ENCODE data around the gene EPS15. TPM values are rescaled to one million over a fixed set of nuclear protein-coding genes. Genes with fewer than 3 reads are reported as not detected.

Gene EPS15
- total and polyA plus RNA-seq, 2 experiments from 2014 or later, result 31.0 to 76.5 TPM

DNA sequence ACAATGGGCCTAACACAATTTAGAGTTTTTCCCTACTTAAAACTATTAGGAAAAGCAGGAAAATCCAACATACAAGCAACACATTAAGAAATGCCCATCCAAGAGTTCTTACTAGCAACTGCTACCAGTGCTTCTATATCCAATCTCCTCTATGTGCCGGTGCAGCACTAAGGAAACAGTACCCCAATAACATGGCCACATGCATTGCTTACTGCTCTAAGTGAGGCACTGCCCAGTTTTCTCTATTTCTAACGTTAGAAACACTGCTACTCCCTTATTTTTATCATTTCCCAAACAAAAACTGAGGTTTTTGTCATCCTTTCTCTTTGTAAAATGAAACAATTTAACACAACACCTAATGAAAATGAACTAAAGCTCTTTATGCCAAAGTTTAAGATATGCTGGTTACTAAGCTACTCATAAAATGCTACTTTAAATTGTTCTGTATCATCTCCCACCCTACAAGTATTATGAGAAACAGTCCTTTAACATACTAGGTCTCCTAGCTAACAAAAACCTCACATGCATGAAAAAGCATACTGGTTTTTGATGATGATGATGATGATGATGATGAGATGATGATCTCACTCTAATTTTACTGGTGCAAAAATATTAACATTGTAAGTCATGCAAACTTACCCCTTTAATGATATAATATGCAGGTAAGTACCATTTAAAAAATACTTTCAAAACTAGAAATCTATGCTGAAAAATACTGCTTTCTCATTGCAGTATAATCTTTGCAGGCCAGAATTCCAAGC, 98.0 kb downstream of the EPS15 start:
- Histone ChIP-seq H2AFZ (no peak overlapping the region), H3K36me3 (ENCODE audit: insufficient read depth) (no peaks in the 10 kb centered on the region), H4K20me1 (replicated peaks; ENCODE audit: insufficient read depth) (no peaks in the 10 kb centered on the region), H3K4me2 (peak overlapping the region; percentile 69), H3K9me2 (ENCODE audit: insufficient read depth) (no peaks in the 10 kb centered on the region), H3K79me2 (replicated peaks; ENCODE audit: insufficient read depth) (peaks cover 57% of the 10 kb centered on the region), H3K27me3 (ENCODE audit: insufficient read depth) (no peaks in the 10 kb centered on the region), H3K4me3 (peak overlapping the region; percentile 47), H3K4me1 (ENCODE audit: insufficient read depth) (peaks cover 9% of the 10 kb centered on the region; the same call in 1 of the 2 replicates), H3K27ac (ENCODE audit: low read depth) (no peak overlapping the region), H3F3A (replicated peaks; ENCODE audit: low read depth) (no peaks in the 10 kb centered on the region)
- Mint-ChIP-seq H3K27me3 (ENCODE audit: insufficient read depth, low read depth, poor library complexity) (peaks cover 7% of the 10 kb centered on the region), H3K4me3 (peak overlapping the region; percentile 83), H3K4me1 (peaks cover 35% of the 10 kb centered on the region), H3K9me3 (no peaks in the 10 kb centered on the region), H3K36me3 (ENCODE audit: low read depth) (peaks cover 5% of the 10 kb centered on the region; the same call in 2 of the 3 replicates), H3K27ac (peak overlapping the region; percentile 73)
- peak; percentile 27 for DNase-seq (ENCODE audit: low spot score)
- TF ChIP-seq NANOG (IDR thresholded peaks at IDR 0.05; ENCODE audit: borderline replicate concordance) (no peak), STAT1 (IDR thresholded peaks at IDR 0.05; ENCODE audit: unreplicated experiment) (no peak), ZNF114 (CRISPR knock-in tag; IDR thresholded peaks at IDR 0.05) (no peak), CREB1 (CRISPR knock-in tag; IDR thresholded peaks at IDR 0.05; ENCODE audit: low read depth) (no peak), EZH2 (IDR thresholded peaks at IDR 0.05; ENCODE audit: low read depth, unreplicated experiment) (no peak)
- TF ChIP-seq, protein P1, sequence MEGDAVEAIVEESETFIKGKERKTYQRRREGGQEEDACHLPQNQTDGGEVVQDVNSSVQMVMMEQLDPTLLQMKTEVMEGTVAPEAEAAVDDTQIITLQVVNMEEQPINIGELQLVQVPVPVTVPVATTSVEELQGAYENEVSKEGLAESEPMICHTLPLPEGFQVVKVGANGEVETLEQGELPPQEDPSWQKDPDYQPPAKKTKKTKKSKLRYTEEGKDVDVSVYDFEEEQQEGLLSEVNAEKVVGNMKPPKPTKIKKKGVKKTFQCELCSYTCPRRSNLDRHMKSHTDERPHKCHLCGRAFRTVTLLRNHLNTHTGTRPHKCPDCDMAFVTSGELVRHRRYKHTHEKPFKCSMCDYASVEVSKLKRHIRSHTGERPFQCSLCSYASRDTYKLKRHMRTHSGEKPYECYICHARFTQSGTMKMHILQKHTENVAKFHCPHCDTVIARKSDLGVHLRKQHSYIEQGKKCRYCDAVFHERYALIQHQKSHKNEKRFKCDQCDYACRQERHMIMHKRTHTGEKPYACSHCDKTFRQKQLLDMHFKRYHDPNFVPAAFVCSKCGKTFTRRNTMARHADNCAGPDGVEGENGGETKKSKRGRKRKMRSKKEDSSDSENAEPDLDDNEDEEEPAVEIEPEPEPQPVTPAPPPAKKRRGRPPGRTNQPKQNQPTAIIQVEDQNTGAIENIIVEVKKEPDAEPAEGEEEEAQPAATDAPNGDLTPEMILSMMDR (conservative IDR thresholded peaks at IDR 0.05; ENCODE audit: low read depth in 2 of 2), result no peak
- TF ChIP-seq, protein P2, sequence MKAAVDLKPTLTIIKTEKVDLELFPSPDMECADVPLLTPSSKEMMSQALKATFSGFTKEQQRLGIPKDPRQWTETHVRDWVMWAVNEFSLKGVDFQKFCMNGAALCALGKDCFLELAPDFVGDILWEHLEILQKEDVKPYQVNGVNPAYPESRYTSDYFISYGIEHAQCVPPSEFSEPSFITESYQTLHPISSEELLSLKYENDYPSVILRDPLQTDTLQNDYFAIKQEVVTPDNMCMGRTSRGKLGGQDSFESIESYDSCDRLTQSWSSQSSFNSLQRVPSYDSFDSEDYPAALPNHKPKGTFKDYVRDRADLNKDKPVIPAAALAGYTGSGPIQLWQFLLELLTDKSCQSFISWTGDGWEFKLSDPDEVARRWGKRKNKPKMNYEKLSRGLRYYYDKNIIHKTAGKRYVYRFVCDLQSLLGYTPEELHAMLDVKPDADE (IDR thresholded peaks at IDR 0.05), result no peak
- TF ChIP-seq, protein P3, sequence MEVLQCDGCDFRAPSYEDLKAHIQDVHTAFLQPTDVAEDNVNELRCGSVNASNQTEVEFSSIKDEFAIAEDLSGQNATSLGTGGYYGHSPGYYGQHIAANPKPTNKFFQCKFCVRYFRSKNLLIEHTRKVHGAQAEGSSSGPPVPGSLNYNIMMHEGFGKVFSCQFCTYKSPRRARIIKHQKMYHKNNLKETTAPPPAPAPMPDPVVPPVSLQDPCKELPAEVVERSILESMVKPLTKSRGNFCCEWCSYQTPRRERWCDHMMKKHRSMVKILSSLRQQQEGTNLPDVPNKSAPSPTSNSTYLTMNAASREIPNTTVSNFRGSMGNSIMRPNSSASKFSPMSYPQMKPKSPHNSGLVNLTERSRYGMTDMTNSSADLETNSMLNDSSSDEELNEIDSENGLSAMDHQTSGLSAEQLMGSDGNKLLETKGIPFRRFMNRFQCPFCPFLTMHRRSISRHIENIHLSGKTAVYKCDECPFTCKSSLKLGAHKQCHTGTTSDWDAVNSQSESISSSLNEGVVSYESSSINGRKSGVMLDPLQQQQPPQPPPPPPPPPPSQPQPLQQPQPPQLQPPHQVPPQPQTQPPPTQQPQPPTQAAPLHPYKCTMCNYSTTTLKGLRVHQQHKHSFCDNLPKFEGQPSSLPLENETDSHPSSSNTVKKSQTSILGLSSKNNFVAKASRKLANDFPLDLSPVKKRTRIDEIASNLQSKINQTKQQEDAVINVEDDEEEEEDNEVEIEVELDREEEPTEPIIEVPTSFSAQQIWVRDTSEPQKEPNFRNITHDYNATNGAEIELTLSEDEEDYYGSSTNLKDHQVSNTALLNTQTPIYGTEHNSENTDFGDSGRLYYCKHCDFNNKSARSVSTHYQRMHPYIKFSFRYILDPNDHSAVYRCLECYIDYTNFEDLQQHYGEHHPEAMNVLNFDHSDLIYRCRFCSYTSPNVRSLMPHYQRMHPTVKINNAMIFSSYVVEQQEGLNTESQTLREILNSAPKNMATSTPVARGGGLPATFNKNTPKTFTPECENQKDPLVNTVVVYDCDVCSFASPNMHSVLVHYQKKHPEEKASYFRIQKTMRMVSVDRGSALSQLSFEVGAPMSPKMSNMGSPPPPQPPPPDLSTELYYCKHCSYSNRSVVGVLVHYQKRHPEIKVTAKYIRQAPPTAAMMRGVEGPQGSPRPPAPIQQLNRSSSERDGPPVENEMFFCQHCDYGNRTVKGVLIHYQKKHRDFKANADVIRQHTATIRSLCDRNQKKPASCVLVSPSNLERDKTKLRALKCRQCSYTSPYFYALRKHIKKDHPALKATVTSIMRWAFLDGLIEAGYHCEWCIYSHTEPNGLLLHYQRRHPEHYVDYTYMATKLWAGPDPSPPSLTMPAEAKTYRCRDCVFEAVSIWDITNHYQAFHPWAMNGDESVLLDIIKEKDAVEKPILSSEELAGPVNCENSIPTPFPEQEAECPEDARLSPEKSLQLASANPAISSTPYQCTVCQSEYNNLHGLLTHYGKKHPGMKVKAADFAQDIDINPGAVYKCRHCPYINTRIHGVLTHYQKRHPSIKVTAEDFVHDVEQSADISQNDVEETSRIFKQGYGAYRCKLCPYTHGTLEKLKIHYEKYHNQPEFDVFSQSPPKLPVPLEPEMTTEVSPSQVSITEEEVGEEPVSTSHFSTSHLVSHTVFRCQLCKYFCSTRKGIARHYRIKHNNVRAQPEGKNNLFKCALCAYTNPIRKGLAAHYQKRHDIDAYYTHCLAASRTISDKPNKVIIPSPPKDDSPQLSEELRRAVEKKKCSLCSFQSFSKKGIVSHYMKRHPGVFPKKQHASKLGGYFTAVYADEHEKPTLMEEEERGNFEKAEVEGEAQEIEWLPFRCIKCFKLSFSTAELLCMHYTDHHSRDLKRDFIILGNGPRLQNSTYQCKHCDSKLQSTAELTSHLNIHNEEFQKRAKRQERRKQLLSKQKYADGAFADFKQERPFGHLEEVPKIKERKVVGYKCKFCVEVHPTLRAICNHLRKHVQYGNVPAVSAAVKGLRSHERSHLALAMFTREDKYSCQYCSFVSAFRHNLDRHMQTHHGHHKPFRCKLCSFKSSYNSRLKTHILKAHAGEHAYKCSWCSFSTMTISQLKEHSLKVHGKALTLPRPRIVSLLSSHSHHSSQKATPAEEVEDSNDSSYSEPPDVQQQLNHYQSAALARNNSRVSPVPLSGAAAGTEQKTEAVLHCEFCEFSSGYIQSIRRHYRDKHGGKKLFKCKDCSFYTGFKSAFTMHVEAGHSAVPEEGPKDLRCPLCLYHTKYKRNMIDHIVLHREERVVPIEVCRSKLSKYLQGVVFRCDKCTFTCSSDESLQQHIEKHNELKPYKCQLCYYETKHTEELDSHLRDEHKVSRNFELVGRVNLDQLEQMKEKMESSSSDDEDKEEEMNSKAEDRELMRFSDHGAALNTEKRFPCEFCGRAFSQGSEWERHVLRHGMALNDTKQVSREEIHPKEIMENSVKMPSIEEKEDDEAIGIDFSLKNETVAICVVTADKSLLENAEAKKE (CRISPR knock-in tag; IDR thresholded peaks at IDR 0.05), result no peak
- TF ChIP-seq, protein P4, sequence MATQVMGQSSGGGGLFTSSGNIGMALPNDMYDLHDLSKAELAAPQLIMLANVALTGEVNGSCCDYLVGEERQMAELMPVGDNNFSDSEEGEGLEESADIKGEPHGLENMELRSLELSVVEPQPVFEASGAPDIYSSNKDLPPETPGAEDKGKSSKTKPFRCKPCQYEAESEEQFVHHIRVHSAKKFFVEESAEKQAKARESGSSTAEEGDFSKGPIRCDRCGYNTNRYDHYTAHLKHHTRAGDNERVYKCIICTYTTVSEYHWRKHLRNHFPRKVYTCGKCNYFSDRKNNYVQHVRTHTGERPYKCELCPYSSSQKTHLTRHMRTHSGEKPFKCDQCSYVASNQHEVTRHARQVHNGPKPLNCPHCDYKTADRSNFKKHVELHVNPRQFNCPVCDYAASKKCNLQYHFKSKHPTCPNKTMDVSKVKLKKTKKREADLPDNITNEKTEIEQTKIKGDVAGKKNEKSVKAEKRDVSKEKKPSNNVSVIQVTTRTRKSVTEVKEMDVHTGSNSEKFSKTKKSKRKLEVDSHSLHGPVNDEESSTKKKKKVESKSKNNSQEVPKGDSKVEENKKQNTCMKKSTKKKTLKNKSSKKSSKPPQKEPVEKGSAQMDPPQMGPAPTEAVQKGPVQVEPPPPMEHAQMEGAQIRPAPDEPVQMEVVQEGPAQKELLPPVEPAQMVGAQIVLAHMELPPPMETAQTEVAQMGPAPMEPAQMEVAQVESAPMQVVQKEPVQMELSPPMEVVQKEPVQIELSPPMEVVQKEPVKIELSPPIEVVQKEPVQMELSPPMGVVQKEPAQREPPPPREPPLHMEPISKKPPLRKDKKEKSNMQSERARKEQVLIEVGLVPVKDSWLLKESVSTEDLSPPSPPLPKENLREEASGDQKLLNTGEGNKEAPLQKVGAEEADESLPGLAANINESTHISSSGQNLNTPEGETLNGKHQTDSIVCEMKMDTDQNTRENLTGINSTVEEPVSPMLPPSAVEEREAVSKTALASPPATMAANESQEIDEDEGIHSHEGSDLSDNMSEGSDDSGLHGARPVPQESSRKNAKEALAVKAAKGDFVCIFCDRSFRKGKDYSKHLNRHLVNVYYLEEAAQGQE (IDR thresholded peaks at IDR 0.05; ENCODE audit: unreplicated experiment), result no peak
- peak; percentile 21; the same call in 2 of the 3 replicates for ATAC-seq
